ENCODE measurements around the gene ZFPM1.
"Not testable (repeated sequence)": the region's sequence is repeated elsewhere in the genome, so short reads cannot be mapped to it uniquely, and the experiment has no call there.

Gene ZFPM1

GRCh38 chr16:88453217-88453531, at the start of gene ZFPM1:
TSS of gene ZFPM1 (plus strand) at chr16:88453280. CDS start at chr16:88453639, 359 bp downstream.
- no peak for DNase-seq

- no peak for DNase-seq
Measured at GRCh38 chr16:88403794-88404581, 49.1 kb upstream of the ZFPM1 start.

DNA sequence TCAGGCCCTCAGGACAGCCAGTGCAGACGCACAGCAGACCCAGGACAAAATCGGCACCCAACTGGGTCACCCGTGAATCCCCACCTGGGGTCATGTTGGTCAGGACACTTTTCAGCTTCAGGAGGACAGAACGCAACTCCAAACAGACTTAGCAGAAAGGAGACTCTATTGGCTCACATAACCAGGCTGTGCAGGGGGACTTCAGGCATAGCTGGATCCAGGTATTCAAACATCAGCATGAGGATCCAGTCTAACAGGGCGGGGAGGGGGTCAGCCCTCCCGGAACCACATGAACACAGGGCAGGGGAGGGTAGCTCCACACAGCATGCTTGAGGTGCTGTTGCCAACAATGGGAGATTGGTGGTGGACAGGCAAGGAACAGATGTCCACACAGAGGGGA, 48.3 kb upstream of the ZFPM1 start:
- DNase-seq, result no peak

- no peak for DNase-seq
Measured at GRCh38 chr16:88405216-88406060, 47.6 kb upstream of the ZFPM1 start.

DNA sequence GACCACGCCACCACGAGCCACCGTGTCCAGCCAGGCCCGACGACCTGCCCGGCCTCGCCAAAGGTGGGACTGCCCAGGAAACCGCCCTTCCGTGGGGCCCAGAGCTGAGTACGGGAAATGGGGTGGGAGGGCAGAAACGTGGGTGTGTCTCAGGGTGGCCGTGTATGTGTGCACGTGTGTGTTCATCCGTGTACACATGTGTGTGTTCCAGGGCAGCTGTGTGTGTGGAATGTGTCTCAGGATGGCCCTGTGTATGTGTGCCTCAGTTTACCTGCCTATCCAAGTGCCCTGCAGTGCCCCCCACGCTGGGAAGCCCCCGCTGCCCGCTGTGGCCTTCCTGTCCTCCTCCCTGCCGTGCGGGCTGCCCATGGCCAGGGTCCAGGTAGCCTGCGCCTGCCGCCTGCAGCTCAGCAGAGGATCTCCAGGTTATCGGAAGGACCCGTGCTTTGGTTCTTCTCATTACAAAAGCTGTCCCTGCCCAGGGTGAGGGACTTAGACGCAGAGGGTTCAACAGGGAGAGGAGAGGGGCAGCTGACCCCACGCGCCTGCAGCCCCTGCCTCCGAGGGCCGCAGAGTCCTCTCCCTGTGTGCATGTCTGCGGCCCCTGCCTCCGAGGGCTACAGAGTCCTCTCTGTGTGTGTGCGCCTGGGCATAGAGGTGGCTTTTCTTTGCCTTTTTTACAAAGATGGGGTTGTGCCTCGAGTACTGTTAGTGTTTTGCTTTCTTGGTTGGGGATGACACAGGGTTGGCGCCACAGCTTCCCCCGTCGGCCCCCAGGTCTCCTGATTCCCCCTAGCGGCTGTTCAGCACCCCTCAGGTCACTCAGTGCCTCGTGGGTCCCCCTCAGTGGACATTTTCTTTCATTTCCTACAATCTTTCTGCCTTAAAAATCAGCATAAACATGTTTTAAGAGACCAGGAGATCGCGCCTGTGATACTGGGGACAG, 46.7 kb upstream of the ZFPM1 start:
- DNase-seq, result no peak

- DNase-seq, result no peak
Measured at GRCh38 chr16:88407042-88407420, 46.0 kb upstream of the ZFPM1 start.

DNA sequence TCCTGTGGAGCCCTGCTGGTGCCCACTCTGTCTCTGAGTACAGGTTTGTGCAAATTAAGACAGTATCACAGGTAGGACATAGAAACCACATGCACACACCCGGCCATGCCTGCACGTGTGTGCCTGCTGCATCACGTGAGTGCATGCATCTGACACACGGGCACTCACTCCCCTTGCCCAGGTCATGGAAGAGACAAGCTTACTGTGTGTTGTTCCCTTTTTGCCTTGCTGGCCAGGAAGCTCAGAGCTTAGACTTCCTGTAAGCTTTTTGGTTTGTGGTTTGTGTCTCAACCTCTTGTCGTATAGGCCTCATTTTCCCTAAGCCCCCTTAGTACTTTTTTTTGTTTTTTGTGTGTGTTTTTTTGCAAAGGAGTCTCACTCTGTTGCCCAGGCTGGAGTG, 45.3 kb upstream of the ZFPM1 start:
- DNase-seq, result no peak

GRCh38 chr16:88408561-88409142, 44.4 kb upstream of the ZFPM1 start:
- DNase-seq, result no peak

DNA sequence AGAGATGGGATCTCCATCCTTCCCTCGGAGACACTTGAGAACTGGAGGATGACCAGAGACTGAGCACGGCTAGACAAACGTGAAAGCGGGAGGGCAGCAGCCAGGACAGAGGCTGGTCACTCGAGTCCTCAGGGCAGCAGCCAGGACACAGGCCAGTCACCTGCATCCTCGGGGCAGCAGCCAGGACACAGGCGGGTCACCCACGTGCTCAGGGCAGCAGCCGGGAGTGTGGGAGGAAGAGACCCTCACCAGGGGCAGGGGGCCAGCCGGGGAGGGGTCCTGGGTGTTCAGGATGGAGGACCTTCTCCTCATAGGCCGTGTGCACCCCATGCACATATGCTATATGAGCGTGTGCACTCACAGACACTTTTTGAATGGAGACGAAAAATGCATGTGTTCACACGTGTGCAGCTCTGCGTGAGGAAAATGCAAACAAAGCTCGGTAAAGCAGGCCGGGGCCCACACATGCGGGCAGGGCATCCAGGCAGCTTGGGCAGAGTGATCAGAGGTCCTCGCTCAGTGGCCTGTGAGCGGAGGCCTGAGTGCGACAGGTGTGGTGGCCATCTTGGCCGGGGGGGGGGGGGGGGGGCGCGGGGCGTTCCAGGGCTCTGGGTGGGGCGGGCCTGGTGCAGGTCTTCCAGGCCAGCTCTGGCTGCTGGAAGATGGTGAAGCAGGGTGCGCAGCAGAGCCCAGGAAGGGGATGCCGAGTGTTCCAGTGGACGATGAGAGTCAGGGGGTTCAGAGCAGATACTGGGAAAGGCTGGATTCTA, 43.6 kb upstream of the ZFPM1 start:
- no peak for DNase-seq

- DNase-seq, result not testable (repeated sequence)
Measured at GRCh38 chr16:88410297-88410968, 42.6 kb upstream of the ZFPM1 start.

- DNase-seq, result no peak
Measured at GRCh38 chr16:88411951-88412576, 41.0 kb upstream of the ZFPM1 start.

GRCh38 chr16:88412766-88413165, 40.3 kb upstream of the ZFPM1 start:
- no peak for DNase-seq

- no peak for DNase-seq
Measured at GRCh38 chr16:88413231-88413630, 39.8 kb upstream of the ZFPM1 start.

DNA sequence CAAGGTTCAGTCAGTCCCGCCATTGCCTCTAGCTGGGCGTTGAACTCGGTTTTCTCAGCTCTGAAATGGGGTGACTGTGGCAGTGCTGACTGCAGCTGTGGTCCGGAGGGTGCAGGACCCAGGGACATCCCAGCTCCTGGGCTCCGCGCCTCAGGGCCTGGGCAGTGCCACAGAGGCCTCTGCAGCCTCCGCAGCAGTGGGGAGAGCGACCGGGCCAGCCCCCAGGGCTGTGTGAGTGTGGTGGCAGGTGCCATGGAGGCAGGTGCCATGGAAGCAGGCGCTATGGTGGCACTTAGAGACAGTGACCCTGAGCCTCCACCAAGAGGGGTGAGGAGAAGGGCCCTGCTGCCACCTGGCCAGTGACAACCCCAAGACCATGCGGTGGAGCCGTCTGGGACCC, 39.4 kb upstream of the ZFPM1 start:
- DNase-seq, result no peak

DNA sequence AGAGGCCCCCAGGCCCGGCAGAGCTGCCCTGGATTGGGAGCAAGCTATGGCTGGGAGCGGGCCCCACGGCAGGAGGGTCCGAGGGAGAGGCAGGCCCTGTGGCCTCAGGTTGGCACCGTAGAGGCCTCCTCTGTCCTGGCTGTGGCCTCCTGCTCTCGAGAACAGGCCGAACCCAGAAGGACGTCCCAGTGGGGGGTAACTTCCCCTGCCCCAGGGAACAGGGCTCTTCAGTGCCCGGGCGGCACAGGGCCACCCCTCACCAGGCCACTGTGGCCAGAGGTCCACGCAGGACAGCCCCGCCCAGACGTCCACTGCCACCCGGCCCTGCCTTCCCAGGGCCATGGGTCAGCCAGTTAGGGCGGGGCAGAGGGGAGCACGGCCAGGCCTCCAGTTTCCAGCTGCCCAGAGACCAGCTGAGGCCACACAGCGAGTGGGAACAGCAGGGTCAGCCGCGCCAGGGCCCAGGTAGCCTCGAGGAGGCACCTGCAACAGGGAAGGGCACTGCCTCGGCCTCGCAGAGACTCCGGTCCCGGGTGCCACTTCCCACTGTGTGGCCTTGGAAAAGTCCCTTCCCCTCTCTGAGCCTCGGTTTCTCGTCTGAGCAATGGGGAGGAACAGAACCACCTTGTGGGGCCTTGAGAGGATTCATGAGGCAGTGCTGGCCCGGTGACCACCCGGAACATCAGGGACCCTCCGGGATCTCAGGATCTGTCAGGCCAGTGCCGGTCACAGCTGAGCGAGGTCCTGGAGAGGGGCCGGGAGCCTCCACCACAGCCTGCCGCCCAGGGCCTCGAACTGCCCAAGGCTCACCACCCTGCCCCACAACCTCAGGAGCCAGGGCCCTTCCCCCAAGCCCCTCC, 38.3 kb upstream of the ZFPM1 start:
- no peak for DNase-seq

DNA sequence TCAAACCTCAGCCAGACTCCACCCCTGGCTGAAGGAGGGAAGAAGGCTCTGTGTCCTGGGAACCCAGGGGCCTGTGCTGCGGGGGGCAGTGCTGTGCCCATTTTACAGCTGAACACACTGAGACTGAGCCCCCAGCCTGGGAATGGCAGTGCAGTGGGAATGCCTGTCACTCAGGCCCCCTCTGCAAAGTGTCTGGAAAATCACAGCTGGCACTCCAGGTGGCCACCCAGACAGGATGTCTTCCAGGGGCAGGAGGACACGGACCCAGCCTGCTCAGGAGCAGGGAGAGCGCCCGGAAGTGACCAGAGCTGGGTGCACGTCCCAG, 37.7 kb upstream of the ZFPM1 start:
- DNase-seq, result no peak

DNA sequence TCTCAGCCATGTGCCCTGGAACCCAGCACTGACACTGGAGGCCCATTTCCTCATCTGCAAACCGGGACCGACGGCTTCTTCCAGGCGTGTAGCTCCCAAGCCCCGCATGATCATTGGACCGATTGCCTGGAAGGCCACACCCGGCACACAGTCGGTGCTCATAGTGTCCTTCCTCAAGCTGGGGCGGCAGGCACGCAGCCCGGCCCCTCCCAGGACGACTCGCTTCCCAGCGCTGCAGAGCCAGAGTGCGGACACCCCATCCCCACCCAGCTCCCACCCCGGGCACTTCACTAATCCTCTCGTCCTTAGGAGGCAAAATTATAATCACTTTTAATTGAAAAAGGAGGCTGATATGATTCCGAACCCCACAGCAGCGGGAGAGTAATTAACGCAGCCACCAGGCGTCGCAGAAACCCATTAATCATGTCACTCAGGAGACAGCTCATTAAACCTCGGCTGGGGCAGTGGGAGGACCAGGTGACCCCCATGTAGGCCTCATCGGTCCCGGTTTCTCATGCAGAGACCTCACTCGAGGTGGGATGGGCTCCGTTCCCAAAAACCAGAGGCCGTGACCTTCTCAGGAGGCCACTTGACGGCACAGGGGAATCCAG, 37.3 kb upstream of the ZFPM1 start:
- peak; percentile 26 for DNase-seq

DNA sequence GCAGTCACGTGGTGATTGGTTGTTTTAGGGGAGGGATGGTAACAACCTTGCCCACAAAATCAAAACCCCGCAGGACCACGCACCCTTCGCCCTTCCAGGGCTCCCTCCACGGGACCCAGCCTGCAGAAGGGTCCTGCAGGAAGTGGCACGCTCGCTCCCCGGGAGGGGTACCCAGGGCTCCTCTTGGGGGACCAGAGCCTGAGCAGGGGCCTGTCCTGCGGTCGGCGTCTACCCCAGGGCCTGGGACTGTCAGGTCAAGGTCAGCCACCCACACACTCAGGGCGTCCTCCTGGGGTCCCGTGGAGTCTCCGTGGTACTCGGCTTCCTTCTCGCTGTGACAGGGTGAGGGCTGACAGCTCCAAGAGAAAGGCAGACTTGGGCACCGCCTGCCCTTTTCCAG, 36.4 kb upstream of the ZFPM1 start:
- no peak for DNase-seq

DNA sequence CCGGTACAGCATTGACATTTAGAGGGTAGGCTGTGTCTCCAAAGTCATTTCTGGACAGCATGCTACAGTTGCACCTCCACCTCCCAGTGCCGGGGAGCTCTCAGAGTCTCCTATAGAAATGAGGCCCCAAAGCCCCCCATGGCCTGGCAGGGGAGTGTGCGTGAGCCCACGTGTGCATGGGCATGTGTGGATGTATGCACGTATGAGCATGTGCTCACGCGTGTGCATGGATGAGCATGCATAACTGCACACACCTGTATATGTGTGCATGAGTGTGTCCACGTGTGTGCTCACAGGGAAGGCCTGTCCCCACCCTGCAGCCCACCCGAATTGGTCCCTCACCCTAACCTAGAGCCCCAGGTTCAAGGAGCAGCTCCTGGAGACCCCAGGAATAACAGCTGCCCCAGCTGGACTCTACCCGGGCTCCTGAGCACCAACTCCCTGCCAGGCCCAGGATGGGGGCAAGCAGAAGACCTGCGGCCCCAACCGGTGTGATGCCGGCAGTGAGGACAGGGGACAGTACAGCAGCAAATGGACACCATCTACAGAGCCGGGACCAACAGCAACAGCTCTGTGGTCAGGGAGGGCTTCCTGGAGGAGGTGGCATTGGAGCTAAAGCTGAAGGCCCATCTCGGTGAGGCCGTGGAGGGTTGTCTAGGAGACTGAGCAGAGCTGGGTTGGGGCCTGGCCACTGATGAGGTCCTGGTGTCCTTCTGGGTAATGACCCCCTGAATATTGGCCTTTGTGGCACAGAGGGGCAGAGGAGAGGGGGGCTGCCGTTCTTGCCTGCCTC, 35.2 kb upstream of the ZFPM1 start:
- DNase-seq, result no peak

All from NCI-H2171 (cell line).